NOMO-1 (cell line): Measurements from ENCODE around the gene WDR82.

Experiments used
- DNase-seq, 2 experiments: peaks; one replicate each; lab custom pipeline; 2025; ENCODE audit not compliant: unreplicated experiment in 2 of 2; lab: John Stamatoyannopoulos, UW

Gene WDR82

GRCh38 chr3:52227117-52227516, 51.3 kb downstream of the WDR82 start:
- DNase-seq: no peak

GRCh38 chr3:52226229-52226817, 52.1 kb downstream of the WDR82 start:
- no peak for DNase-seq

GRCh38 chr3:52225452-52226228, 52.8 kb downstream of the WDR82 start, which contains the start of gene TLR9:
Gene TLR9 (minus strand): TSS chr3:52225645. CDS start chr3:52225529, 116 bp downstream.
- peak; percentile 89 to 95 for DNase-seq

- no peak for DNase-seq
Measured at GRCh38 chr3:52223449-52224408, 54.7 kb downstream of the WDR82 start.

GRCh38 chr3:52222319-52223221, 55.9 kb downstream of the WDR82 start:
- no peak for DNase-seq

- no peak for DNase-seq
Measured at GRCh38 chr3:52221563-52222318, 56.7 kb downstream of the WDR82 start.

- no peak for DNase-seq
Measured at GRCh38 chr3:52221141-52221562, 57.3 kb downstream of the WDR82 start.

- DNase-seq: peak; percentile 79 to 83
Measured at GRCh38 chr3:52220380-52221026, 57.9 kb downstream of the WDR82 start.

GRCh38 chr3:52218937-52219650, 59.4 kb downstream of the WDR82 start:
- DNase-seq: no peak

GRCh38 chr3:52218454-52218853, 60.0 kb downstream of the WDR82 start:
- no peak for DNase-seq

- no peak for DNase-seq
Measured at GRCh38 chr3:52218026-52218425, 60.4 kb downstream of the WDR82 start.

- no peak for DNase-seq
Measured at GRCh38 chr3:52217409-52217805, 61.0 kb downstream of the WDR82 start.

- no peak for DNase-seq
Measured at GRCh38 chr3:52216585-52217408, 61.7 kb downstream of the WDR82 start.

- DNase-seq: no peak
Measured at GRCh38 chr3:52215351-52215750, 63.1 kb downstream of the WDR82 start.

- DNase-seq: no peak
Measured at GRCh38 chr3:52213901-52214300, 64.5 kb downstream of the WDR82 start.

- DNase-seq: no peak
Measured at GRCh38 chr3:52213005-52213404, 65.4 kb downstream of the WDR82 start.

- DNase-seq: no peak
Measured at GRCh38 chr3:52211268-52211891, 67.1 kb downstream of the WDR82 start.
